ENCODE data around the gene ZNF296.
A peak's percentile ranks its signal among the peaks of the same experiment; 100 is the strongest.

ZNF296 gene

GRCh38 chr19:45097776-45098520 lies 21.7 kb upstream of the ZNF296 start:
- DNase-seq (ENCODE audit: low spot score): no peak
- Histone ChIP-seq H3K4me3 (peak overlapping the region; percentile 28), H3K27ac (peak overlapping the region in 1 of 2 donors; percentile 0)
- TF ChIP-seq, protein P1, sequence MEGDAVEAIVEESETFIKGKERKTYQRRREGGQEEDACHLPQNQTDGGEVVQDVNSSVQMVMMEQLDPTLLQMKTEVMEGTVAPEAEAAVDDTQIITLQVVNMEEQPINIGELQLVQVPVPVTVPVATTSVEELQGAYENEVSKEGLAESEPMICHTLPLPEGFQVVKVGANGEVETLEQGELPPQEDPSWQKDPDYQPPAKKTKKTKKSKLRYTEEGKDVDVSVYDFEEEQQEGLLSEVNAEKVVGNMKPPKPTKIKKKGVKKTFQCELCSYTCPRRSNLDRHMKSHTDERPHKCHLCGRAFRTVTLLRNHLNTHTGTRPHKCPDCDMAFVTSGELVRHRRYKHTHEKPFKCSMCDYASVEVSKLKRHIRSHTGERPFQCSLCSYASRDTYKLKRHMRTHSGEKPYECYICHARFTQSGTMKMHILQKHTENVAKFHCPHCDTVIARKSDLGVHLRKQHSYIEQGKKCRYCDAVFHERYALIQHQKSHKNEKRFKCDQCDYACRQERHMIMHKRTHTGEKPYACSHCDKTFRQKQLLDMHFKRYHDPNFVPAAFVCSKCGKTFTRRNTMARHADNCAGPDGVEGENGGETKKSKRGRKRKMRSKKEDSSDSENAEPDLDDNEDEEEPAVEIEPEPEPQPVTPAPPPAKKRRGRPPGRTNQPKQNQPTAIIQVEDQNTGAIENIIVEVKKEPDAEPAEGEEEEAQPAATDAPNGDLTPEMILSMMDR (IDR thresholded peaks at IDR 0.05): no peak

DNA sequence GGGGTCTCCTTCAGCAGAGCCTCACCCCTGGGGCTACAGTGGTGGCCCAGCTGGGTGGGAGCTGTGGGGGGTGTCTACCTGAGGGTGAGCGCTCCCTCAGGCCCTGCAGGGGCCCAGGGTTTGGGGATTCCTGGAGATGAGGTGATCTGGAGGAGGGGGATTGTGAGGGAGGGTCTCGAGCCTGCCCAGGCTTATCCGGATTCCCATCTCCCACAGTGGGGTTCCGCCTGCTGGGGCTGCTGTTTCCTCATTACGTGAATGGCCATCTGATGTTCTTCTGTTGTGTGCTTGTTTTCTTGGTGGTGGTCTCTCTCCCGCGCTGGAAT lies 21.1 kb upstream of the ZNF296 start:
- TF ChIP-seq, protein P1 (IDR thresholded peaks at IDR 0.05): no peak
- DNase-seq (ENCODE audit: low spot score): no peak
- no peak overlapping the region for H3K27ac ChIP-seq
- no peak overlapping the region for H3K4me3 ChIP-seq

- H3K27ac ChIP-seq: no peak overlapping the region
- DNase-seq (ENCODE audit: low spot score): no peak
- no peak overlapping the region for H3K4me3 ChIP-seq
- TF ChIP-seq, protein P1 (IDR thresholded peaks at IDR 0.05): no peak
These were observed 20.4 kb upstream of the ZNF296 start for GRCh38 chr19:45096700-45097099.

DNA sequence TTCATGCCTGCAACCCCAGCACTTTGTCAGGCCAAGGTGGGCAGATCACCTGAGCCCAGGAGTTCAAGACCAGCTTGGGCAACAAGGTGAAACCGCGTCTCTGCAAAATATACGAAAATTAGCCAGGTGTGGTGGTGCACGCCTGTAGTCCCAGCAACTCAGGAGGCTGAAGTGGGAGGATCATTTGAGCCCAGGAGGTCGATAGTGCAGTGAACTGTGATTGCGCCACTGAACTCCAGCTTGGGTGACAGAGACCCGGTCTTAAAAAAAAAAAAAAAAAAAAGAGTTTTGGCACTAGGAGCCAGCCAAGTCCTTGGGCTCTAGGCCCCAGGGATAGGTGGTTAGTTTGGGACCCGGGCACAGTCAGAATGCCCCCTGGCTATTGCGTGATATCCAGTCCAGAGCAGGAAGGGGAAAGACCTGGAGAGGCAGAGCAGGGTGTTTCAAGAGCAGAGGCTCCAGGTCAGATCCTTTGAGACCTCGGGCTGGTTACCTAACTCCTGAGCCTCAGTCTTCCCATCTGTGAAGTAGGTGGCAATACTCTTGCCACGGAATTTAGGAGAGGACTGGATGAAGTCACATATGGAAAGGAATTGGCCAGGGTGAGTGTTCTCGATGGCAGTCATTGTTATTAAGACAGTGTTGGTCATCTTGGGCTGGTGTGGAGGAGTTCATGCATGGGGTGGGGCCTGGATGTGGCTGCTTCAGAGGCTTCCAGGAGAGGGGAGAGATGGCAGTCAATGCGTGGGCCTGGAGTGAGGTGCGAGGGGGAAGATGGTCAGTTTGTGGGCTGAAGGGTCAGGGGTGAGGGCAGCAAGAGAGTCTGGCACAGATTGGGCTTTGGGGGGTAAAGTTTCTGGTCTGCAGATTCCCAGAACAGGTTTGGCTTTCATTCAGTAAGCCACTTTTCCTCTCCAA lies 19.5 kb upstream of the ZNF296 start:
- Histone ChIP-seq H3K27ac (no peak overlapping the region), H3K4me3 (no peak overlapping the region)
- DNase-seq (ENCODE audit: low spot score): no peak
- TF ChIP-seq, protein P1 (IDR thresholded peaks at IDR 0.05): no peak

DNA sequence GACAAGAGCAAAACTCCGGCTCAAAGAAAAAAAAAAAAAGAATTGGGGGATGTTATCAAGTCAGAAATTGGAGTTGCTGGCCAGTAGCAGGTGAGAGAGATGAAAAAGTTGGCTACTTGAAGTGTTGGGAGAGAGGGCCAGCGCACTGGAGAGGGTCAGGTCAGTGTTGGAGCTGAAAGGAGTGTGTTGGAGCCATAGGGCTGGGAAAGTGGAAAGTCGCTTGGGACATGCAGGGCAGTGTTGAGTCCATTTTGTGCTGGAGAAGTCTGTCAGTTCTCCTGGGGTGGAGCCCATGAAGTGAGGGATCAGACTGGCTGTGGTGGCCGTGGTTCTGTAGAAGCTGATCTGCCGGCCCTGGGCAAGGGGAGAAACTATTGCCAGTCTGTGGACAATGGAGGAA lies 18.4 kb upstream of the ZNF296 start:
- DNase-seq (ENCODE audit: low spot score): no peak
- H3K27ac ChIP-seq: no peak overlapping the region
- TF ChIP-seq, protein P1 (IDR thresholded peaks at IDR 0.05): no peak
- H3K4me3 ChIP-seq: no peak overlapping the region

- Histone ChIP-seq H3K4me3 (peak overlapping the region; percentile 85), H3K27ac (no peak overlapping the region)
- DNase-seq (ENCODE audit: low spot score): no peak
- TF ChIP-seq, protein P1 (IDR thresholded peaks at IDR 0.05): no peak
These were observed 17.9 kb upstream of the ZNF296 start for GRCh38 chr19:45094137-45094536.

All from coronary artery (tissue), 2 donors.